Ovary (tissue), 9 donors: ENCODE results near the gene FBXO42. TPM values are rescaled to one million over a fixed set of nuclear protein-coding genes. Genes with fewer than 3 reads are reported as not detected.

Experiments
- DNase-seq, 5 donors: peaks; one replicate each; pipeline ENCODE4 v3.0.0-alpha.2; 2019 to 2020
- H3K27ac ChIP-seq, 2 donors: fragments of 200-600 bp; one replicate each; pipeline versions ENCODE4 v1.5.1 to v1.8.0; 2019 to 2022
- H3K27me3 ChIP-seq: fragments of 200-600 bp; one replicate; pipeline ENCODE4 v1.8.0; 2022
- H3K36me3 ChIP-seq: fragments of 200-600 bp; sonication (generic); one replicate; pipeline ENCODE4 v1.5.1; 2019
- H3K4me1 ChIP-seq: one replicate; pipeline ENCODE4 v1.8.1; 2013; ENCODE audit warnings: mild to moderate bottlenecking, moderate library complexity; ENCODE audit not compliant: insufficient read depth
- H3K4me3 ChIP-seq: fragments of 200-600 bp; sonication (generic); one replicate; pipeline ENCODE4 v1.5.1; 2017
- H3K9me3 ChIP-seq, 2 donors: fragments of 200-600 bp in 1 of 2; sonication (generic) in 1 of 2; one replicate each; pipeline versions ENCODE4 v1.5.1 to v1.8.1; 2013 to 2019; ENCODE audit warnings: mild to moderate bottlenecking in 1 of 2, moderate library complexity in 1 of 2
- CTCF ChIP-seq, 3 donors: fragments of 450-650 bp in 2 of 3; fragments of 200-600 bp in 1 of 3; IDR thresholded peaks; one replicate each; pipeline versions ENCODE4 v1.5.1 to v1.8.0; 2016 to 2022; ENCODE audit warnings: antibody characterized with exemption in 3 of 3, mild to moderate bottlenecking in 1 of 3
- EP300 ChIP-seq: sonication (generic); formaldehyde crosslinking; IDR thresholded peaks from one replicate; pipeline ENCODE4 v1.6.1; 2017; ENCODE audit warnings: antibody characterized with exemption
- POLR2A ChIP-seq: fragments of 450-650 bp; IDR thresholded peaks from one replicate; pipeline ENCODE4 v1.6.1; 2017; ENCODE audit warnings: antibody characterized with exemption, mild to moderate bottlenecking, moderate library complexity
- WGBS, 3 donors: extraction: QIAGEN DNeasy Blood & Tissue Kit in 1 of 3; methylation state at CpG; one replicate each; pipeline versions ENCODE4 v1.1.5 to v1.1.7; 2013 to 2017; 5-methylcytosine and 5-hydroxymethylcytosine counted together
- intact Hi-C, 4 donors: fragments of 100-400 bp; cut with DNase I; formaldehyde crosslinking; loops; one replicate each; pipeline versions ENCODE4 v1.11.0 to v1.15.1; 2022 to 2023
- polyA plus RNA-seq, 2 donors: library from polyadenylated mRNA; stranded (reverse); fragments of 200-250 nt in 1 of 2; fragments of 350-450 nt in 1 of 2; fragmentation: Illumina TruSeq in 1 of 2; extraction: RNeasy Lipid Tissue Mini Kit (QIAGEN cat#74804) in 1 of 2; gene quantifications; one replicate each; pipeline ENCODE4 v1.2.3, GENCODE V29; 2013 to 2014
- total RNA-seq, 7 donors: library from RNA; depleted of rRNA in 2 of 7; stranded (reverse); fragments of >200 nt in 2 of 7; fragmentation: NEBNext Ultra II Directional in 3 of 7; extraction: Animal tissue kit (Norgen Biotek cat#: 25700) in 3 of 7; gene quantifications; one replicate each; pipeline versions ENCODE4 v1.1.0 to v1.2.4, GENCODE V29; 2016 to 2023
- donor health status: DM: no; HTN: no; CAD: no; lungs with moderate emphysema.
- donor health status: DM: no; HTN: no; CAD: no.
- donor health status: Bipolar disorder and iron deficiency.
- donor health status: DM: yes; HTN: yes; CAD: no.
- donor health status: DM: no; HTN: no; CAD: no.
- donor health status: DM: yes; HTN: yes; CAD: no.

Gene FBXO42
- total and polyA plus RNA-seq, 9 donors = 16.0 to 35.3 (median 21.9) TPM

- TF ChIP-seq EP300 = no peak
- TF ChIP-seq POLR2A = peak; percentile 52
- TF ChIP-seq CTCF (IDR thresholded peaks at IDR 0.05) = no peak
- WGBS, 3 donors = 0 to 1% (median 1%) methylated on average over 51 to 87 of the region's 87 CpGs
- peak overlapping the region; percentile 76 to 90 for H3K27ac ChIP-seq
- no peaks in the 10 kb centered on the region for H3K36me3 ChIP-seq
- intact Hi-C loops = loop anchor here in 1 of 4 donors (10.0 kb wide), 1 partner anchor 158 kb away; the partner anchor contains the start of gene SZRD1
- no peaks in the 10 kb centered on the region for H3K27me3 ChIP-seq
- DNase-seq = peak; percentile 98 to 99 (median 99)
- H3K4me1 ChIP-seq = peaks cover 5% of the 10 kb centered on the region
- peak overlapping the region; percentile 51 for H3K4me3 ChIP-seq
- no peaks in the 10 kb centered on the region for H3K9me3 ChIP-seq
Observed at GRCh38 chr1:16206547-16207317, 145.5 kb downstream of the FBXO42 start.

GRCh38 chr1:16205891-16206546 lies 146.3 kb downstream of the FBXO42 start:
- TF ChIP-seq CTCF (IDR thresholded peaks at IDR 0.05) (no peak), POLR2A (peak; percentile 74), EP300 (no peak)
- Histone ChIP-seq H3K4me3 (peak overlapping the region; percentile 49), H3K27ac (peak overlapping the region; percentile 69 to 90), H3K4me1 (peaks cover 5% of the 10 kb centered on the region), H3K27me3 (no peaks in the 10 kb centered on the region), H3K9me3 (no peaks in the 10 kb centered on the region), H3K36me3 (no peaks in the 10 kb centered on the region)
- intact Hi-C loops = loop anchor here in 1 of 4 donors (10.0 kb wide), 1 partner anchor 159 kb away; the partner anchor contains the start of gene SZRD1
- WGBS, 3 donors = 20 to 31% (median 27%) methylated on average over 35 to 38 of the region's 38 CpGs
- DNase-seq = peak in 4 of 5 donors; percentile 68 to 81 (median 79)

GRCh38 chr1:16205334-16205671 lies 147.0 kb downstream of the FBXO42 start:
- TF ChIP-seq POLR2A = no peak
- no peak for TF ChIP-seq EP300
- TF ChIP-seq CTCF (IDR thresholded peaks at IDR 0.05) = no peak
- Histone ChIP-seq H3K4me3 (no peak overlapping the region), H3K27ac (peak overlapping the region in 1 of 2 donors; percentile 69), H3K36me3 (no peaks in the 10 kb centered on the region), H3K27me3 (no peaks in the 10 kb centered on the region), H3K4me1 (peaks cover 5% of the 10 kb centered on the region), H3K9me3 (no peaks in the 10 kb centered on the region)
- DNase-seq = peak in 1 of 5 donors; percentile 52
- intact Hi-C loops = loop anchor here in 1 of 4 donors (10.0 kb wide), 1 partner anchor 159 kb away; the partner anchor contains the start of gene SZRD1
- WGBS, 3 donors = 88 to 94% (median 90%) methylated on average over 10 to 11 of the region's 11 CpGs

- Histone ChIP-seq H3K27ac (peak overlapping the region in 1 of 2 donors; percentile 69), H3K36me3 (no peaks in the 10 kb centered on the region), H3K9me3 (no peaks in the 10 kb centered on the region), H3K4me1 (peaks cover 5% of the 10 kb centered on the region), H3K27me3 (no peaks in the 10 kb centered on the region), H3K4me3 (no peak overlapping the region)
- 78 to 82% (median 82%) methylated on average over 12 of the region's 12 CpGs for WGBS, 3 donors
- intact Hi-C loops = loop anchor here in 2 of 4 donors (5.0 to 10.0 kb wide), 2 partner anchors 38 to 160 kb away; partner anchors contain the start of gene SZRD1 (in 1 of the 2)
- DNase-seq = peak in 1 of 5 donors; percentile 57
- no peak for TF ChIP-seq CTCF (IDR thresholded peaks at IDR 0.05)
- TF ChIP-seq EP300 = no peak
- TF ChIP-seq POLR2A = no peak
Observed at GRCh38 chr1:16204634-16205333, 147.5 kb downstream of the FBXO42 start.
